Adipocyte (in vitro differentiated cells): Measurements from ENCODE around the gene MRPL2.
A peak's percentile ranks its signal among the peaks of the same experiment; 100 is the strongest.

Experiments
- DNase-seq: peaks from one replicate; pipeline ENCODE4 v3.0.0-alpha.2; 2015; ENCODE audit warnings: low read depth
- H3K27me3 ChIP-seq: replicated peaks from 2 replicates; pipeline ENCODE4 v1.7.0; 2013; ENCODE audit warnings: mild to moderate bottlenecking, low read length, moderate library complexity; ENCODE audit not compliant: control insufficient read depth, insufficient read depth
- H3K36me3 ChIP-seq: 2 replicates; pipeline ENCODE4 v1.7.0; 2013; ENCODE audit warnings: low read length, mild to moderate bottlenecking, moderate library complexity; ENCODE audit not compliant: control insufficient read depth, insufficient read depth, severe bottlenecking
- H3K4me1 ChIP-seq: 2 replicates; pipeline ENCODE4 v1.7.0; 2013; ENCODE audit warnings: mild to moderate bottlenecking, low read length, moderate library complexity; ENCODE audit not compliant: control insufficient read depth, insufficient read depth
- H3K4me3 ChIP-seq: 2 replicates; pipeline ENCODE4 v1.7.0; 2013; ENCODE audit warnings: mild to moderate bottlenecking, low read length, moderate library complexity
- H3K9ac ChIP-seq: 2 replicates; pipeline ENCODE4 v1.7.0; 2013; ENCODE audit warnings: mild to moderate bottlenecking, low read length, moderate library complexity
- H3K9me3 ChIP-seq: 2 replicates; pipeline ENCODE4 v1.7.0; 2013; ENCODE audit warnings: mild to moderate bottlenecking, low read length, moderate library complexity; ENCODE audit not compliant: control insufficient read depth

MRPL2 gene

GRCh38 chr6:43032326-43032725, 26.9 kb downstream of the MRPL2 start:
- no peaks in the 10 kb centered on the region for H3K4me1 ChIP-seq
- H3K36me3 ChIP-seq, result peaks cover 62% of the 10 kb centered on the region
- no peak overlapping the region for H3K9ac ChIP-seq

GRCh38 chr6:43029120-43029519, 30.1 kb downstream of the MRPL2 start:
- no peak for DNase-seq
- Histone ChIP-seq H3K36me3 (peaks cover 72% of the 10 kb centered on the region), H3K4me1 (peaks cover 5% of the 10 kb centered on the region)

More at GRCh38 chr6:43032326-43032725, 26.9 kb downstream of the MRPL2 start:
- H3K27me3 ChIP-seq, result no peaks in the 10 kb centered on the region
- DNase-seq, result no peak
- H3K4me3 ChIP-seq, result no peak overlapping the region
- no peaks in the 10 kb centered on the region for H3K9me3 ChIP-seq

GRCh38 chr6:43026365-43026764, 32.9 kb downstream of the MRPL2 start:
- no peaks in the 10 kb centered on the region for H3K27me3 ChIP-seq
- no peak overlapping the region for H3K9ac ChIP-seq
- DNase-seq, result no peak
- H3K36me3 ChIP-seq, result peaks cover 61% of the 10 kb centered on the region
- H3K4me3 ChIP-seq, result no peak overlapping the region
- no peaks in the 10 kb centered on the region for H3K9me3 ChIP-seq
- peaks cover 14% of the 10 kb centered on the region for H3K4me1 ChIP-seq

More at GRCh38 chr6:43029120-43029519, 30.1 kb downstream of the MRPL2 start:
- Histone ChIP-seq H3K9me3 (no peaks in the 10 kb centered on the region), H3K27me3 (no peaks in the 10 kb centered on the region), H3K4me3 (no peak overlapping the region), H3K9ac (no peak overlapping the region)

- Histone ChIP-seq H3K36me3 (peaks cover 60% of the 10 kb centered on the region), H3K9ac (peak overlapping the region; percentile 27), H3K4me1 (peaks cover 28% of the 10 kb centered on the region), H3K4me3 (no peak overlapping the region), H3K27me3 (no peaks in the 10 kb centered on the region), H3K9me3 (no peaks in the 10 kb centered on the region)
- DNase-seq, result no peak
Observed at GRCh38 chr6:43024436-43024835, 34.8 kb downstream of the MRPL2 start.

GRCh38 chr6:43021270-43022047, 37.8 kb downstream of the MRPL2 start, which contains the start of gene RRP36:
Gene RRP36 (plus strand): TSS chr6:43021623. CDS start chr6:43021655, 32 bp downstream.
- peaks cover 55% of the 10 kb centered on the region for H3K36me3 ChIP-seq
- peak within 1 kb of the TSS; percentile 99 for H3K9ac ChIP-seq
- no peaks in the 10 kb centered on the region for H3K27me3 ChIP-seq
- H3K4me3 ChIP-seq, result peak within 1 kb of the TSS; percentile 100
- no peaks in the 10 kb centered on the region for H3K9me3 ChIP-seq
- peaks cover 44% of the 10 kb centered on the region for H3K4me1 ChIP-seq
- DNase-seq, result peak; percentile 93

GRCh38 chr6:43020847-43021246, 38.4 kb downstream of the MRPL2 start:
- peak overlapping the region; percentile 99 for H3K9ac ChIP-seq
- peaks cover 47% of the 10 kb centered on the region for H3K4me1 ChIP-seq
- H3K9me3 ChIP-seq, result no peaks in the 10 kb centered on the region
- H3K36me3 ChIP-seq, result peaks cover 49% of the 10 kb centered on the region
- H3K27me3 ChIP-seq, result no peaks in the 10 kb centered on the region
- H3K4me3 ChIP-seq, result peak overlapping the region; percentile 100
- DNase-seq, result no peak

- no peaks in the 10 kb centered on the region for H3K9me3 ChIP-seq
- H3K27me3 ChIP-seq, result no peaks in the 10 kb centered on the region
- no peak for DNase-seq
- H3K4me1 ChIP-seq, result peaks cover 52% of the 10 kb centered on the region
- no peak overlapping the region for H3K4me3 ChIP-seq
- peak overlapping the region; percentile 99 for H3K9ac ChIP-seq
- H3K36me3 ChIP-seq, result peaks cover 44% of the 10 kb centered on the region
Observed at GRCh38 chr6:43020052-43020705, 39.1 kb downstream of the MRPL2 start.

- no peaks in the 10 kb centered on the region for H3K27me3 ChIP-seq
- DNase-seq, result no peak
- peaks cover 33% of the 10 kb centered on the region for H3K36me3 ChIP-seq
- H3K9ac ChIP-seq, result no peak overlapping the region
- no peaks in the 10 kb centered on the region for H3K9me3 ChIP-seq
- no peak overlapping the region for H3K4me3 ChIP-seq
- peaks cover 56% of the 10 kb centered on the region for H3K4me1 ChIP-seq
Observed at GRCh38 chr6:43019152-43019551, 40.1 kb downstream of the MRPL2 start.

GRCh38 chr6:43016943-43017334, 42.3 kb downstream of the MRPL2 start:
- Histone ChIP-seq H3K9ac (peak overlapping the region; percentile 22), H3K4me3 (peak overlapping the region; percentile 15), H3K9me3 (no peaks in the 10 kb centered on the region), H3K36me3 (peaks cover 34% of the 10 kb centered on the region), H3K27me3 (no peaks in the 10 kb centered on the region), H3K4me1 (peaks cover 58% of the 10 kb centered on the region)
- no peak for DNase-seq

GRCh38 chr6:43016176-43016942, 42.9 kb downstream of the MRPL2 start:
- Histone ChIP-seq H3K36me3 (peaks cover 40% of the 10 kb centered on the region), H3K4me1 (peaks cover 58% of the 10 kb centered on the region), H3K9me3 (no peaks in the 10 kb centered on the region), H3K27me3 (no peaks in the 10 kb centered on the region), H3K9ac (peak overlapping the region; percentile 22), H3K4me3 (peak overlapping the region; percentile 15)
- no peak for DNase-seq

GRCh38 chr6:43014434-43014909, 44.8 kb downstream of the MRPL2 start:
- peak overlapping the region; percentile 94 for H3K4me3 ChIP-seq
- H3K9ac ChIP-seq, result peak overlapping the region; percentile 93
- peaks cover 48% of the 10 kb centered on the region for H3K36me3 ChIP-seq
- DNase-seq, result peak; percentile 71
- no peaks in the 10 kb centered on the region for H3K27me3 ChIP-seq
- no peaks in the 10 kb centered on the region for H3K9me3 ChIP-seq
- peaks cover 44% of the 10 kb centered on the region for H3K4me1 ChIP-seq
